Osteocyte (in vitro differentiated cells): Measurements from ENCODE around the gene STK17A. TPM values are rescaled to one million over a fixed set of nuclear protein-coding genes. Genes with fewer than 3 reads are reported as not detected.

ENCODE experiments used
- DNase-seq: peaks from one replicate; pipeline ENCODE4 v3.0.0; 2021; ENCODE audit warnings: mixed read lengths; ENCODE audit not compliant: unreplicated experiment; ENCODE audit errors: extremely low spot score
- H3K27ac Mint-ChIP-seq: one replicate; pipeline ENCODE4 v1.8.0; 2021; ENCODE audit warnings: mild to moderate bottlenecking, mixed read lengths; ENCODE audit not compliant: unreplicated experiment
- H3K27me3 Mint-ChIP-seq: one replicate; pipeline ENCODE4 v1.8.0; 2021; ENCODE audit warnings: mixed read lengths; ENCODE audit not compliant: unreplicated experiment
- H3K36me3 Mint-ChIP-seq: one replicate; pipeline ENCODE4 v1.8.0; 2021; ENCODE audit warnings: mixed read lengths; ENCODE audit not compliant: unreplicated experiment
- H3K4me1 Mint-ChIP-seq: one replicate; pipeline ENCODE4 v1.8.0; 2021; ENCODE audit warnings: mixed read lengths; ENCODE audit not compliant: unreplicated experiment
- H3K4me3 Mint-ChIP-seq: one replicate; pipeline ENCODE4 v1.8.0; 2021; ENCODE audit warnings: mild to moderate bottlenecking, moderate library complexity, mixed read lengths; ENCODE audit not compliant: unreplicated experiment
- H3K9me3 Mint-ChIP-seq: one replicate; pipeline ENCODE4 v1.8.0; 2021; ENCODE audit warnings: mixed read lengths; ENCODE audit not compliant: unreplicated experiment
- CTCF ChIP-seq: fragments of 200-600 bp; sonication (generic); IDR thresholded peaks from 2 replicates; pipeline ENCODE4 v1.5.0; 2021; ENCODE audit warnings: antibody characterized with exemption, mild to moderate bottlenecking, moderate library complexity
- total RNA-seq: library from RNA; stranded (reverse); gene quantifications from 2 replicates; pipeline ENCODE4 v1.2.1, GENCODE V29; 2021

Gene STK17A
- total RNA-seq, 1 donor from 2014 or later, result 12.6 TPM

DNA sequence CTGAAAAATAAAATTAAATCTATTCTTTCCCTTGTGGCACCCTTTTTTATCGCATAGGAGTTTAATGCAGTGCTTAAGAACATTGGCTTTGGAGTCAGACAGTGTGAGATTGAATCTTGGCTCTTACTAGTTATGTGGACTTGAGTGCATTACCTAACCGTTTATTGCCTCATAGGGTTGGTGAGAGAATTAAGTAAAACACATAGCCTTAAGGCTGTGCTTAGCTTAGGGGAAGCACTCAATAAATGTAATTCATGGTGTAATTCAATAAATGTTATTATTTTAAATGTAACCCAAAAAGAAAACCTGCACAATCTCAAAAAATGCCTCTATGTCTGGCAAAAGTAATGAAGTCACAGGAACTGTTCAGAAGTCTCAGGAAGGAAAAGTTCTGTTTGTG lies 2.7 kb downstream of the STK17A start:
- Mint-ChIP-seq H3K4me1 (peaks cover 41% of the 10 kb centered on the region), H3K27ac (peak overlapping the region; percentile 21), H3K4me3 (peak overlapping the region; percentile 20), H3K9me3 (no peaks in the 10 kb centered on the region), H3K27me3 (peaks cover 19% of the 10 kb centered on the region), H3K36me3 (no peaks in the 10 kb centered on the region)
- no peak for TF ChIP-seq CTCF
- no peak for DNase-seq

- DNase-seq, result no peak
- H3K27ac Mint-ChIP-seq, result peak overlapping the region; percentile 17
- H3K4me3 Mint-ChIP-seq, result no peak overlapping the region
- H3K9me3 Mint-ChIP-seq, result no peaks in the 10 kb centered on the region
- H3K36me3 Mint-ChIP-seq, result no peaks in the 10 kb centered on the region
- TF ChIP-seq CTCF, result no peak
- H3K4me1 Mint-ChIP-seq, result peaks cover 47% of the 10 kb centered on the region
- H3K27me3 Mint-ChIP-seq, result peaks cover 11% of the 10 kb centered on the region
These were observed 3.5 kb downstream of the STK17A start for GRCh38 chr7:43586251-43586900.

- TF ChIP-seq CTCF, result no peak
These were observed 5.7 kb downstream of the STK17A start for GRCh38 chr7:43588477-43589132.

GRCh38 chr7:43589133-43589478 lies 6.2 kb downstream of the STK17A start:
- Mint-ChIP-seq H3K9me3 (no peaks in the 10 kb centered on the region), H3K36me3 (no peaks in the 10 kb centered on the region)
- DNase-seq, result no peak

More at GRCh38 chr7:43588477-43589132, 5.7 kb downstream of the STK17A start:
- H3K27ac Mint-ChIP-seq, result no peak overlapping the region
- H3K9me3 Mint-ChIP-seq, result no peaks in the 10 kb centered on the region
- peaks cover 52% of the 10 kb centered on the region for H3K4me1 Mint-ChIP-seq
- no peaks in the 10 kb centered on the region for H3K36me3 Mint-ChIP-seq
- DNase-seq, result no peak
- no peak overlapping the region for H3K4me3 Mint-ChIP-seq
- H3K27me3 Mint-ChIP-seq, result no peaks in the 10 kb centered on the region

More at GRCh38 chr7:43589133-43589478, 6.2 kb downstream of the STK17A start:
- no peak for TF ChIP-seq CTCF
- Mint-ChIP-seq H3K27ac (no peak overlapping the region), H3K4me1 (peaks cover 55% of the 10 kb centered on the region), H3K4me3 (no peak overlapping the region), H3K27me3 (no peaks in the 10 kb centered on the region)
